ENCODE results near the gene SH3BGR.

GRCh38 chr21:39546522-39546921 lies 94.8 kb downstream of the SH3BGR start:
- no peak for TF ChIP-seq EZH2 (IDR thresholded peaks at IDR 0.05; ENCODE audit: insufficient read depth, low read length)
- TF ChIP-seq, protein P1, sequence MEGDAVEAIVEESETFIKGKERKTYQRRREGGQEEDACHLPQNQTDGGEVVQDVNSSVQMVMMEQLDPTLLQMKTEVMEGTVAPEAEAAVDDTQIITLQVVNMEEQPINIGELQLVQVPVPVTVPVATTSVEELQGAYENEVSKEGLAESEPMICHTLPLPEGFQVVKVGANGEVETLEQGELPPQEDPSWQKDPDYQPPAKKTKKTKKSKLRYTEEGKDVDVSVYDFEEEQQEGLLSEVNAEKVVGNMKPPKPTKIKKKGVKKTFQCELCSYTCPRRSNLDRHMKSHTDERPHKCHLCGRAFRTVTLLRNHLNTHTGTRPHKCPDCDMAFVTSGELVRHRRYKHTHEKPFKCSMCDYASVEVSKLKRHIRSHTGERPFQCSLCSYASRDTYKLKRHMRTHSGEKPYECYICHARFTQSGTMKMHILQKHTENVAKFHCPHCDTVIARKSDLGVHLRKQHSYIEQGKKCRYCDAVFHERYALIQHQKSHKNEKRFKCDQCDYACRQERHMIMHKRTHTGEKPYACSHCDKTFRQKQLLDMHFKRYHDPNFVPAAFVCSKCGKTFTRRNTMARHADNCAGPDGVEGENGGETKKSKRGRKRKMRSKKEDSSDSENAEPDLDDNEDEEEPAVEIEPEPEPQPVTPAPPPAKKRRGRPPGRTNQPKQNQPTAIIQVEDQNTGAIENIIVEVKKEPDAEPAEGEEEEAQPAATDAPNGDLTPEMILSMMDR (IDR thresholded peaks at IDR 0.05; ENCODE audit: insufficient read depth, low read depth, low read length): no peak
